Measurements from ENCODE around the gene USP36. TPM values are rescaled to one million over a fixed set of nuclear protein-coding genes. Genes with fewer than 3 reads are reported as not detected.

Gene USP36
- total RNA-seq, 1 experiment from 2014 or later: 37.5 TPM

DNA sequence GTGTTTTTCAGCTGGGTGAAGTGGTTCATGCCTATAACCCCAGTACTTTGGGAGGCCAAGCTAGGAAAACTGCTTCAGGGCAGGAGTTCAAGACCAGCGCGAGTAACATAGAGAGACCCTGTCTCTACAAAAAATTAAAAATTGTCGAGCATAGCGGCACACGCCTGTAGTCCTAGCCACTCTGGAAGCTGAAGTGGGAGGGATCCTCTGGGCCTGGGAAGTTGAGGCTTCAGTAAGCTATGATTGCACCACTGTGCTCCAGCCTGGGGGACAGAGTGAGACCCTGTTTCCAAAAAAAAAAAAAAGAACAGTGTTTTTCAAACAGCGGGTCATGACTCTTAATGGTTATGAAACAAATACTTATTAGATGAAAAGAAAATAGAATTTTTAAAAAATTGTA is 56.3 kb downstream of the USP36 start:
- no peaks in the 10 kb centered on the region for H3K9me2 ChIP-seq (replicated peaks; ENCODE audit: low read length)
- CTCF ChIA-PET: interaction anchor here (0.5 kb wide), 1 partner anchor 1728 kb away, joined by 4 read pairs; no protein-coding TSS in a partner anchor
- H3K4me2 ChIP-seq (ENCODE audit: low read length): no peak overlapping the region
- ATAC-seq (no peak), DNase-seq (no peak)
- no peaks in the 10 kb centered on the region for H3K36me3 ChIP-seq (ENCODE audit: low read depth, low read length)
- H3K27ac ChIP-seq (ENCODE audit: low read length): no peak overlapping the region
- no peaks in the 10 kb centered on the region for H3F3A ChIP-seq (ENCODE audit: low read length, unreplicated experiment)
- no peaks in the 10 kb centered on the region for H4K20me1 ChIP-seq (ENCODE audit: low read length)
- no peaks in the 10 kb centered on the region for H3K27me3 ChIP-seq (ENCODE audit: low read length)
- POLR2A ChIA-PET (ENCODE audit: unreplicated experiment): interaction anchor here (0.6 kb wide), 1 partner anchor 56 kb away, joined by 9 read pairs; no protein-coding TSS in a partner anchor
- H3K79me2 ChIP-seq (ENCODE audit: low read length): peaks cover 23% of the 10 kb centered on the region
- no peak overlapping the region for H3K4me3 ChIP-seq (ENCODE audit: low read length)
- no peak for TF ChIP-seq EZH2 (IDR thresholded peaks at IDR 0.05; ENCODE audit: low read length, unreplicated experiment)
- TF ChIP-seq, protein P1, sequence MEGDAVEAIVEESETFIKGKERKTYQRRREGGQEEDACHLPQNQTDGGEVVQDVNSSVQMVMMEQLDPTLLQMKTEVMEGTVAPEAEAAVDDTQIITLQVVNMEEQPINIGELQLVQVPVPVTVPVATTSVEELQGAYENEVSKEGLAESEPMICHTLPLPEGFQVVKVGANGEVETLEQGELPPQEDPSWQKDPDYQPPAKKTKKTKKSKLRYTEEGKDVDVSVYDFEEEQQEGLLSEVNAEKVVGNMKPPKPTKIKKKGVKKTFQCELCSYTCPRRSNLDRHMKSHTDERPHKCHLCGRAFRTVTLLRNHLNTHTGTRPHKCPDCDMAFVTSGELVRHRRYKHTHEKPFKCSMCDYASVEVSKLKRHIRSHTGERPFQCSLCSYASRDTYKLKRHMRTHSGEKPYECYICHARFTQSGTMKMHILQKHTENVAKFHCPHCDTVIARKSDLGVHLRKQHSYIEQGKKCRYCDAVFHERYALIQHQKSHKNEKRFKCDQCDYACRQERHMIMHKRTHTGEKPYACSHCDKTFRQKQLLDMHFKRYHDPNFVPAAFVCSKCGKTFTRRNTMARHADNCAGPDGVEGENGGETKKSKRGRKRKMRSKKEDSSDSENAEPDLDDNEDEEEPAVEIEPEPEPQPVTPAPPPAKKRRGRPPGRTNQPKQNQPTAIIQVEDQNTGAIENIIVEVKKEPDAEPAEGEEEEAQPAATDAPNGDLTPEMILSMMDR (conservative IDR thresholded peaks at IDR 0.05; ENCODE audit: low read depth, low read length): no peak
- no peak for TF ChIP-seq EZH2phosphoT487 (IDR thresholded peaks at IDR 0.05; ENCODE audit: borderline replicate concordance, low read length)
- intact Hi-C loops (cut with micrococcal nuclease): loop anchor here (5.0 to 10.0 kb wide), 2 partner anchors 47 to 50 kb away; no protein-coding TSS in a partner anchor
- H3K4me1 ChIP-seq (ENCODE audit: insufficient read depth, low read length): peaks cover 14% of the 10 kb centered on the region
- BruUV-seq (replicated peaks): no TSS peak
- no peak overlapping the region for H3K9ac ChIP-seq (ENCODE audit: low read length)
- H2AFZ ChIP-seq (ENCODE audit: low read length): no peak overlapping the region
- H3K9me3 ChIP-seq (ENCODE audit: low read length): no peaks in the 10 kb centered on the region

DNA sequence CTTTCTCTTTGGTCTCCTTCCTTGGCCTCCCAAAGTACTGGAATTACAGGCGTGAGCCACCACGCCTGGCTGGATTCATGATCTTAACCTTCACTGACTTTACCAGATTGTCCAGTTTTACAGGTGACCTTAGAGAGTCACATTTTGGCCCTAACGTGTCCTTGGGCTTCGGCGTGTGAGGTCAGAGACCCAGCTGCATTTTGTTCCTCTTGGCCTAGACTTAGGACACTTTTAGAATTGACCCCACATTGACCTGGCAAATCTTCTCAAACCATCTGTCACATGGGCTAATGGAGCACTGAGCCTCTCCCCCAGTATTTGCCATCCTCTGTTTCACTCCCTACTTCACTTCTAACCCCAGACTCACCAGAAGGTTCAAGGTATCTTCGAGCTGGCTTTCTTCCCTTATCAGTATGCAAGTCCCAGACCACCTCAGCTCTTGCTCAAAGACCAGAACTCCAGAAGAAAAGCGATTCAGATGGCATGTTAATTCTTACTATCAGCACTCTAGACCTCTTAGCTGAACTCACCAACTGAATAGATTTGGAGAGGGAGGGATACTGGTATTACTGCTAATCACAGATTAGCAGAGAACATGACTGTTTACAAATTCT is 56.8 kb downstream of the USP36 start:
- H3K79me2 ChIP-seq (ENCODE audit: low read length): peaks cover 27% of the 10 kb centered on the region
- H3K4me1 ChIP-seq (ENCODE audit: insufficient read depth, low read length): peaks cover 14% of the 10 kb centered on the region
- no peak overlapping the region for H2AFZ ChIP-seq (ENCODE audit: low read length)
- no peak overlapping the region for H3K27ac ChIP-seq (ENCODE audit: low read length)
- no peak overlapping the region for H3K4me3 ChIP-seq (ENCODE audit: low read length)
- H3K36me3 ChIP-seq (ENCODE audit: low read depth, low read length): no peaks in the 10 kb centered on the region
- no peak overlapping the region for H3K4me2 ChIP-seq (ENCODE audit: low read length)
- no peak overlapping the region for H3K9ac ChIP-seq (ENCODE audit: low read length)
- ATAC-seq: no peak
- H4K20me1 ChIP-seq (ENCODE audit: low read length): no peaks in the 10 kb centered on the region
- CTCF ChIA-PET: interaction anchor here (0.5 kb wide), 1 partner anchor 1727 kb away, joined by 4 read pairs; no protein-coding TSS in a partner anchor
- H3K9me3 ChIP-seq (ENCODE audit: low read length): no peaks in the 10 kb centered on the region
- POLR2A ChIA-PET (ENCODE audit: unreplicated experiment): no interaction called here
- DNase-seq: no peak
- H3F3A ChIP-seq (ENCODE audit: low read length, unreplicated experiment): no peaks in the 10 kb centered on the region
- H3K27me3 ChIP-seq (ENCODE audit: low read length): no peaks in the 10 kb centered on the region
- intact Hi-C loops (cut with micrococcal nuclease): loop anchor here (5.0 to 10.0 kb wide), 2 partner anchors 47 to 51 kb away; no protein-coding TSS in a partner anchor
- TF ChIP-seq EZH2phosphoT487 (IDR thresholded peaks at IDR 0.05; ENCODE audit: borderline replicate concordance, low read length) (no peak), EZH2 (IDR thresholded peaks at IDR 0.05; ENCODE audit: low read length, unreplicated experiment) (no peak)
- TF ChIP-seq, protein P1 (conservative IDR thresholded peaks at IDR 0.05; ENCODE audit: low read depth, low read length): no peak
- no TSS peak for BruUV-seq (replicated peaks)
- H3K9me2 ChIP-seq (replicated peaks; ENCODE audit: low read length): no peaks in the 10 kb centered on the region

DNA sequence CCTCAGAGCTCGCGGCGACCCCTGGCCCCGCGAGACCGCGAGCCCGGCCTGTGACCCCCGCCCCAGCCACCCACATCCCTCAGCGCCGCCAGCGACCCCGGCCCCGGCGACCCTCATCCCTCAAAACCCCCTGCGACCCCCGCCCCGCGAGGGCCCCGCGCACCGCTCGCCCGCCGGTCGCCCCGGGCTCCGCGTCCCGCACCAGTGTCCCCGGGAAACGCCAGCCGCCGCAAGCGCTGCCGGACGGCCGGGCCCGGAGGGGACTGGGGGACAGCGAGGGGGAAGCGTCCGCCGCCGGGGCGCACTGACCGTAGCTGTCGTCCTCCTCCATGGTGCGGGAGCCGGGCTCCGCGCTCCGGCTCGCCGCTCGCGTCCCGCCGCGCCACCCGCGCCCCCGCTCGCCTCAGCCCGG is 58.7 kb downstream of the USP36 start, which contains the start of gene CYTH1:
Gene CYTH1 (minus strand): TSS at position 381 of the 412 bp plus-strand sequence. CDS start 50 bp downstream, at position 331.
- intact Hi-C loops (cut with micrococcal nuclease): loop anchor here (5.0 to 10.0 kb wide), 2 partner anchors 45 to 53 kb away; no protein-coding TSS in a partner anchor
- DNase-seq: no peak
- peaks cover 36% of the 10 kb centered on the region for H3K79me2 ChIP-seq (ENCODE audit: low read length)
- peaks cover 14% of the 10 kb centered on the region for H3K4me1 ChIP-seq (ENCODE audit: insufficient read depth, low read length)
- no peaks in the 10 kb centered on the region for H3K9me3 ChIP-seq (ENCODE audit: low read length)
- no peaks in the 10 kb centered on the region for H3F3A ChIP-seq (ENCODE audit: low read length, unreplicated experiment)
- no peaks in the 10 kb centered on the region for H3K27me3 ChIP-seq (ENCODE audit: low read length)
- peak; percentile 0; the same call in 1 of the 2 replicates for ATAC-seq
- BruUV-seq (replicated peaks): no TSS peak
- H3K9me2 ChIP-seq (replicated peaks; ENCODE audit: low read length): no peaks in the 10 kb centered on the region
- ChIA-PET CTCF (no interaction called here), POLR2A (ENCODE audit: unreplicated experiment) (no interaction called here)
- H3K9ac ChIP-seq (ENCODE audit: low read length): peak within 1 kb of the TSS; percentile 85
- no peak for TF ChIP-seq EZH2phosphoT487 (IDR thresholded peaks at IDR 0.05; ENCODE audit: borderline replicate concordance, low read length)
- TF ChIP-seq, protein P1 (conservative IDR thresholded peaks at IDR 0.05; ENCODE audit: low read depth, low read length): no peak
- no peak for TF ChIP-seq EZH2 (IDR thresholded peaks at IDR 0.05; ENCODE audit: low read length, unreplicated experiment)
- no peaks in the 10 kb centered on the region for H3K36me3 ChIP-seq (ENCODE audit: low read depth, low read length)
- H3K4me3 ChIP-seq (ENCODE audit: low read length): peak within 1 kb of the TSS; percentile 96
- H2AFZ ChIP-seq (ENCODE audit: low read length): peak within 1 kb of the TSS; percentile 99
- H3K4me2 ChIP-seq (ENCODE audit: low read length): peak within 1 kb of the TSS; percentile 92
- no peaks in the 10 kb centered on the region for H4K20me1 ChIP-seq (ENCODE audit: low read length)
- peak within 1 kb of the TSS; percentile 58 for H3K27ac ChIP-seq (ENCODE audit: low read length)
